SHP77 treated with DMSO at 0.1 percent for 48 hours (cell line): Measurements from ENCODE around the gene COX20.

Source experiments
- DNase-seq: peaks from one replicate; lab custom pipeline; 2025; lab: John Stamatoyannopoulos, UW

Gene COX20

DNA sequence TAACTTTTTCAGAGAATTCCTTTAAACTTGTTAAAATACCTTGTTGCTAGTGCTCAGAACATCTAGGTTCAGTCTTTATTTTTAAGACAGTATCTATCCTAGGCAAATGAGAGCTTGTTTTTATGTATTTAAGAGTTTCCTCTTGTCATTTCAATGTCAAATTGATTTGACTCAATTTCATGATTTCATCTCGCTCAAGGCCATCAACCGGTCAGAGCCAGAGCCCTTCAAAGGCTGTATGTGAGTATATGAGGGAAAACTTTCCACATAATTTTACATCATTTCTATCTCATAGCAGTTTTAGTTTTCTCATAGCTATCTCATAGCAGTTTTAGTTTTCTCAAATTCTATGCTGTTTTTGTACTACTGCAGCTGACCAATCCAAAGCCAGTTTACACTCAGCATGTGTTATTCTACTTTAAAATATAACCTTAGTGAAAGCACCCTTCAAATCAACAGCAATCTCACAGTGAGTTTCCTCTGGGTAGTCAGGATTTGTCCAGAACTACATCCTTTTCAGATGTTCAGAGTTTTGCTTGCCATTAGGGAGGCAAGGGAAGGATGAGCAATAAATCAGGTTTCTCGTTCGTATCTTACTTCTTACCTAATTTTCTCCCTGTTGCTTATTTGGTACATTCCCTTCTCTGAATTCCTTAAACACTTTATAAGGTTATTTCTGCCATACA lies 16.2 kb downstream of the COX20 start:
- no peak for DNase-seq

GRCh38 chr1:244852694-244853093 lies 17.2 kb downstream of the COX20 start:
- no peak for DNase-seq

DNA sequence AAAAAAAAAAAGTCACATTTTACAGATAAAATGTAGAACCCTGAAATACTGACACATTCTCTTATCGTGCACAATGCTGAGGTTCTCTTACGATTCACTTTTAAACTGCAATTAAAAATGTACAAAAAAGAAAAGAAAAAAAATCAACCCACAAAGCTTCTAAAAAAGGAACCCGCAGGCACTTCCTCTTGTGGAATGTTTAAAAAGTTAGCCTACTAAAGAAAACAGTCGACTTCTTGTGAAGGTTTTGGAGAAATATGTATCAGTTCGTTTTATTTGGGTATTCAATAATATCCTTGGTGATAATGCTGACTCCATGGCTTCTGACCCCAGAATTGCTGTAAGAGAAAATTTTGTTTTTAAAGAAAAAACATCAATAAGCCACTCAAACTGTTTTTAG lies 18.7 kb downstream of the COX20 start:
- no peak for DNase-seq

DNA sequence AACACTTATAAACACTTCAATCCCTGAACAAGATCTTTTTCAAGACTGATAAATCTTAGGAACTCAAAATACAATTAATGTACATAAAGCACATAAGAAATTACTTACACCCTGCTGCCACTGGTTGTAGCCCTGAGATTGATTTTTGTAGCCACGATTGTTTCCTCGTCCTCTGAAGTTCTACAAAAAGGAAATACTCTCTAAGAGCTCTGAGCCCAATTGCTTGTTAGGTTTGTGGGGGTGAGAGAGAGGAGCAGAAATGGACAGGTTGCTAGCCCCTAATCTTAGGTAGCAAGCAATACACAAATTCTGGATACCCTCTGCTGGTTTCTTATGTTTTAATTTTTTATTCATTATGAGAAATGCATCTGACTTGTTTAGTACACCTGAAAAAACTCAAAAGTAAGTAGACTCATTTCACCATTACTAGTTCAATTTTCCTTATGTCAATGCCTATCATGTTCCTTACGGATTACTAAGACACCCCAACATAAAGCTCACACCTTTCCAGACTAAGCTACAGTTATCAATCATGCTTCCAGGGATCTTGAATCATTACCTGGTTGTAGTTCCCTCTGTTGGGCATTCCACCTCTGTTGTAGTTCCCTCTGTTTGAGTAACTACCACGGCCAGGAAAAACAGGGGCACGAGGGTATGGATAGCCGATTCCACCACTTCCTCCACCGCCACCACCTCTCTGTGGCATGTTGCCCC lies 19.6 kb downstream of the COX20 start:
- DNase-seq = no peak

DNA sequence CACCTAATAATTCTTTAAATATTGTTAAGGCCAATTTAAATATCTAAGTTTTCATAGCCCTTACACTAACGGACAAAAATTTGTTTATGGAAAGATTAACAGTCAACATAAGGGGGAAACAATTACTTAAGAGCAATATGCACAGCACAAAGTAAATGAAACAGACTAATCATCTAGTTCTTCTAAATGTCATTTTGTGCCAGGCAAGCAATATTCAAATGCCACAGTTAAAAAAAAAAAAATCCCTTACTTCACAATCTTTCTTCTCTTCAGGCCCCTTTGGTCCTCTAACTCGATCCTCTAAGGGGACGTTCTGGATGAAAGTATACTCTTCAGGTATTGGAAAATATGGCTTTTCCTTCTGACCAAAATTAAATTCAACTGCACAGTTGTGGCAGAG lies 22.3 kb downstream of the COX20 start:
- DNase-seq = no peak

- no peak for DNase-seq
Measured at GRCh38 chr1:244858357-244858756, 22.9 kb downstream of the COX20 start.

DNA sequence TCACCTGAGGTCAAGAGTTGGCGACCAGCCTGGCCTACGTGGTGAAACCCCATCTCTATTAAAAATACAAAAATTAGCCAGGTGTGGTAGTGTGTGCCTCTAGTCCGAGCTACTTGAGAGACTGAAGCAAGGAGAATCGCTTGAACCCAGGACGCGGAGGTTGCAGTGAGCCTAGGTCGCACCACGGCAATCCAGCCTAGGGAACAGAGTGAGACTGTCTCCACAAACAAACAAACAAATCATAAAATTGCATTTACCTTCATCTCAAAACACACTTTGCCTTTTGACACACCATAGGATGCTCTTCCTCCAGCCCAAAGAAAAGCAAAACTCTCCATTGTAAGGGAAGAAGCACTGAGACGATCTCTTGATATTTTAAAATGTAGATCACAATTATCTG lies 24.6 kb downstream of the COX20 start:
- no peak for DNase-seq

GRCh38 chr1:244860914-244861610 lies 25.6 kb downstream of the COX20 start:
- no peak for DNase-seq

DNA sequence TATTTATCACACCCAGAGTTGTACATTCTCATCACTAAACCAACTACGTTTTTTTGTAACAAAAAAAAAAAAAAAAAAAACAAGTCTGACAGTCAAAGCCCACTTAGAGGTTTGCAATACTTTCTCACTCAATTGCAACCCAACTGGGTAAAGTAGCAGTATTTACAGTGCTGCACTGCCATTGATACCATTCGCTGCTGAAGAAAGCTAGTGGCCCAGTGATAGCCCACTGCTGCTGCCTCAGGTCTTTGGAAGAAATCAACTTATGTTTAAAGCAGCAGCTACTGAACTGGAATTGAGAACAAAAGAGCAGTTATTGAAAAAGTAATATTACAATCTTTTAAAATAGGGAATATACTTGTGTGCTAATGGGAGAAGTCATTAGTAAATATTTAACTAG lies 26.2 kb downstream of the COX20 start:
- DNase-seq = no peak

GRCh38 chr1:244862354-244862698 lies 26.9 kb downstream of the COX20 start:
- no peak for DNase-seq

DNA sequence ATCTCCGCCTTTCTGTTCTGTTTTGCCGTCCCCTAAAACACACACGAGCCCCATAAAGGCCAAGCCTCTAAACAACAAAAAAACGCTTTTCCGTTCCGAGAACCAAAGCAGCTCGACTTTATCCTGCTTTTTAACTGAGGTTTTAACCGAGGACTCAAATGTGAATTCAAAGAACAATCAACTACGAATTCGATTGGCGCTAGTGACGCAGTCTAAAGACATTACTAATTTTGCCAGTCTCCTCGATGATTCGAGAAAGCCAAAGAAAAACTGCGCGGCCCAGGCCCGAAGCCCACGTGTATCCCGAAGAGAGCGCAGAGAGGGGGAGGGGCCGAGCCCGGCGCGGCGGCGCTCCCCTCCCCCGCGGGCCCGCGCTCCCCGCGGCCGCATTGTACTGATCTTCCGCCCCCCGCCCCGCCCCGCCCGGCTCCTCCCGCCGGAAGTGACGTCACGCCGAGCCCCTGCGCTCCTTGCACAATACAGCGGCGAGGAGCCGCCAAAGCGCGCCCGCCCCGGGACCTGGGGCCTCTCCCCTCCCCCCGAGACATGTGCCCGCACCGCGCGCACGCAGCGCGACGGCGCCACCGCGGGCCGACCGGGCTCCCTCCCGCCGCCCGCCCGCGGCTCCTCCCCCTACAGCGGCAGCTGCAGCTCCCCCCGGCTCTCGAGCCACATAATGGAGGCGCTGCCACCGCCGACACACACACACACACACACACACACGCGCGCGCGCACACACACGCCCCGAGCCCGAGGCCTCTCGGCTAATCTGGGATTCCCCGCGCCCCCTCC lies 27.4 kb downstream of the COX20 start:
- peak; percentile 84 for DNase-seq

DNA sequence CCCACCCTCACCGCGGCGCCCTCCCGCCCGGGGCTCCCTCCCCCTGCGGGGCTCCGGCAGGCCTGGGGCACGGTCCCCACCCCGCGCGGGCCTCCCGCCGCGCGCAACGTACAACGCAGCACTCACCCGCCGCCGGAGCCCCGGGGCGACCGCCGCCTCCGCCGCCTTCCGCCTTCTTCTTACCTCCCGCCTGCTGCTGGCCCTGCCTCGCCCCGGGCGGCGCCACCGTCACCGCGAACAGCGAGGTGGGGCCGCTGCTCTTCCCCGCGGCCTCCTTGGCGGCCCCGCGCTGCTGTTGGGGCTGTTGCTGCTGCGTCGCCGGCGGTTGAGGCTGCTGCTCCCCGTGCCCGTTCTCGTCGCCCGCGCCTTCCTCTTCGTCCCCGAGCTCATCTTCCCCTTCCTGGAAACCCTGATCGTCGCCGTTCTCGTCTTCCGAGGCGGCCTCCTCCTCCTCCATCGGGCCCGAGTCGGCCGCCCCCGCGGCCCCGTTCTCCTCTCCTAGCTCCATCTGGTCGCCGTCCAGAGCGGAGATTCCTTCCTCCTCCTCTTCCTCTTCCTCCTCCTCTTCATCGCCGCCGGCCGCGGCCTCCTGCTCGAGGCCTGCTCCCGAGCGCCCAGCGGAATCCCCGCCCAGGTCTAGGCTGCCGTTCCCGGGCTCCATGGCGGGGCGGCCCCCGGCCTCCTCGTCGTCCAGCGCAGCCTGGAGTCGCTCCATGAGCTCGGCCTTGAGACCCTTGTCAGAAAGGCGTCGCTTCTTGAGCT lies 28.2 kb downstream of the COX20 start:
- DNase-seq = no peak

GRCh38 chr1:244864253-244865027 lies 29.0 kb downstream of the COX20 start, which contains the start of gene HNRNPU:
HNRNPU (minus strand) TSS chr1:244864543; CDS start chr1:244864307, 236 bp downstream.
- peak; percentile 84 for DNase-seq

DNA sequence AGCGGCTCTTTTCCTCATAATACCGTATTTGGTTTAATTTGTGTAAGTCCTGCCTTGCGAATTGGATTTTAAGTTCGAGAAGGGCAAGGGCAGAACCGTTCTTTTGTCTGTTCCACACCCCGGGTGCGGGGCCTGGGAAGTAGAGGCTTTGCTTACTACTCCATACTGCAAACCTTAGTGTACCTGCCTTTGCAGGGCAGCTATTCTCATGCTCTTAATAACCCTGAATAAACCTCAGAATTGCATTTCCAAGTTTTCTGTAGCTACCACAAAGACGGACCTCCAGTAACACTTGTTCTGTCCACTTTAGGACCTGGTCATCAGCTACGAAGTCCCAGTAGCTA lies 29.5 kb downstream of the COX20 start:
- DNase-seq = peak; percentile 59

DNA sequence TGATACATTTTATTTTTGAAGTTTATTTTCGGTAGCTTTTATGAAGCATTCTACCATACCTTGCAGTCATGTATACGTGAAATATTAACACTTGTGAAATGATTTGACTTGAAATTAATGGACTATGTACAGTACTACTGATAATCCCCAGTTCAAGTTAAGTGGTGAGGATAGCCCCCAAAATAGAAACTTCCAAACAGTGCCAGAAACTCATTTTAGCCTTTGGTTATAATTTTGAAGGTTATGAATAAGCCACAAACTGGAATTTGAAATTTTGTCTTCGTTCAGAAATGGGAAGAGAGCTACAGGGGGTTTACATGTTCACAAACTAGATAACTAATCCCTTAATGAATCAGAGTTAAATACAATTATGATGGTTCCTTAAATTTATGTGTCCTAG lies 30.4 kb downstream of the COX20 start:
- DNase-seq = no peak

DNA sequence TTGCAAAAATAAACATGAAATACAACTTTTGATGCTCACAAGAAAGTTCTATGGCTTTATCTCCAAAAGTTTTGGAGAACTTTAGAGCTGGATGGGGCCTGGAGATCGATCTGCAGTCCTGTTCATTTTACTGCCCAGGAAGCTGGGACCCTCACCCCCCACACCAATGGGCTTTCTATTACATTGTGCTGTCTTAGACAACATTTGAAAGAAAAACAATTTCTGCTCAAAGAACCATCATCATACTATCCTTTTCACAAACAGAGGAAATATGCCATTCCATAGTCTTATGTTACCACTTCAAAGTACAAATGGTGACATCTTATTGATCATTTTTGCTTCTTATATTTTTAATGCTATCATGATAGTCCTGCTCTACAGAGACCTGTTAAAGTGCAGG lies 30.9 kb downstream of the COX20 start:
- DNase-seq = no peak

- DNase-seq = no peak
Measured at GRCh38 chr1:244868484-244869363, 33.3 kb downstream of the COX20 start.

DNA sequence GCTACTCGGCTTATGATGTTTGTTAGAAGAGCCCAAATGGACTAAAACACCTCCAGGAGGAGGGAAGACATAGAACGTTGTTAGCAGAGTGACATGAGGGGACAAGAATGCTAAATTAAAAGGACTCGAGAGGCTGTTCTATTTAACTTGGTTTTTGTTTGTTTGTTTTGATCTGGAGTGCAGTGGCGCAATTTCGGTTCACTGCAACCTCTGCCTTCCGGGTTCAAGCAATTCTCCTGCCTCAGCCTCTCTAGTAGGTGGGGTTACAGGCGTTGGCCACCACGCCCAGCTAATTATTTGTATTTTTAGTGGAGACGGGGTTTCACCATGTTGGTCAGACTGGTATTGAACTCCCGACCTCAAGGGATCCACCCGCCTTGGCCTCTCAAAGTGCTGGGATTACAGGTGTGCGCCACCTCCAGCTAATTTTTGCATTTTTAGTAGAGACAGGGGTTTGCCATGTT lies 33.9 kb downstream of the COX20 start:
- no peak for DNase-seq

GRCh38 chr1:244869950-244870349 lies 34.5 kb downstream of the COX20 start:
- DNase-seq = no peak
